Measurements from ENCODE around the gene PTPN4.

DNA sequence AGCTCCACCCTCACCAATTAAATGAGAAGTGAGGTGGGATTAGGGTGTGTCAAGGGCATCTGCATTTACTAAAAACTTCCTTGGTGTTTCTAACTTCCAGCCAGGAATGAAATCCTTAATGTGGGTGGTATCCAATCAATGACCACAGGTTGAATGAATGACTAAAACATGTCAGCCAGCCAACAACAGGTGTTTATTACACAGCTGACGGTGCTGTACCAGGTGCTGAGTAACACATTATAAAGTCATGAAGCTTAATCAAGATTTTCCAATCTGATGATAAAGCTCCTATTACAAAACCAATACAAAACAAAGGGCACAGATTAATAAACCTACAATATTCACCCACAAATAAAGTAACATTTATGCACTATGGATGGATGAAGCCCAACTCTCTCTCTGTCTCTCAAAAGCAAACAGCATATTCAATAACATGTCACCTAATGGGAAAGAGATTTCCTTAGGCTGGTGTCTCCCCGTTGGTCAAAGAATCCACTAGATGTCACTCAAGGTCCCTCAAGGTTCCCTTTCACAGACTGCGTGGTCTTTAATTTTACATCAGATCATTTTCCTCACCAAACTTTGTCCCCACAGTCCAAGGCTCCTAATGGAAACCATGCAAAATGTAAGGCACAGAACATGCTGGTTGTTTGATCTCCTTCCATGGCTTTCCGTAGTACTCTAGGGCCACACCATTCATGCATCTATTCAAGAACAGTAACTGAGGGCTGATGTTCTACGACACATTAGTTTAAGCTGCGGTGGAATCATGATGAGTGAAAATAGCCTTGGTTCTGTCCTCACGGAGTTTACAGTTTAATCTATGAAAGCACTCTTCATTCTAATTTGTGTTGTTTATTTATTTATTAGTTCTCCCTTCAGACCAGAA lies 6.4 kb upstream of the PTPN4 start:
- TF ChIP-seq, protein P1, sequence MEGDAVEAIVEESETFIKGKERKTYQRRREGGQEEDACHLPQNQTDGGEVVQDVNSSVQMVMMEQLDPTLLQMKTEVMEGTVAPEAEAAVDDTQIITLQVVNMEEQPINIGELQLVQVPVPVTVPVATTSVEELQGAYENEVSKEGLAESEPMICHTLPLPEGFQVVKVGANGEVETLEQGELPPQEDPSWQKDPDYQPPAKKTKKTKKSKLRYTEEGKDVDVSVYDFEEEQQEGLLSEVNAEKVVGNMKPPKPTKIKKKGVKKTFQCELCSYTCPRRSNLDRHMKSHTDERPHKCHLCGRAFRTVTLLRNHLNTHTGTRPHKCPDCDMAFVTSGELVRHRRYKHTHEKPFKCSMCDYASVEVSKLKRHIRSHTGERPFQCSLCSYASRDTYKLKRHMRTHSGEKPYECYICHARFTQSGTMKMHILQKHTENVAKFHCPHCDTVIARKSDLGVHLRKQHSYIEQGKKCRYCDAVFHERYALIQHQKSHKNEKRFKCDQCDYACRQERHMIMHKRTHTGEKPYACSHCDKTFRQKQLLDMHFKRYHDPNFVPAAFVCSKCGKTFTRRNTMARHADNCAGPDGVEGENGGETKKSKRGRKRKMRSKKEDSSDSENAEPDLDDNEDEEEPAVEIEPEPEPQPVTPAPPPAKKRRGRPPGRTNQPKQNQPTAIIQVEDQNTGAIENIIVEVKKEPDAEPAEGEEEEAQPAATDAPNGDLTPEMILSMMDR (IDR thresholded peaks at IDR 0.05) = peak in 3 of 4 experiments; percentile 23 to 59 (median 33)
- TF ChIP-seq POLR2A (IDR thresholded peaks at IDR 0.05) (no peak), EP300 (IDR thresholded peaks at IDR 0.05) (no peak)
